OCI-LY1 (cell line): ENCODE measurements around the gene DRC7.

Source experiments
- H2AFZ ChIP-seq: fragments of 200-600 bp; sonication (generic), shearing (Covaris generic); 2 replicates; pipeline ENCODE4 v1.6.0; 2014; ENCODE audit warnings: antibody characterized with exemption, mild to moderate bottlenecking, low read length
- H3F3A ChIP-seq: fragments of 200-600 bp; sonication (generic), shearing (Covaris generic); 2 replicates; pipeline ENCODE4 v1.6.0; 2014; ENCODE audit warnings: mild to moderate bottlenecking, antibody characterized with exemption, low read length, moderate library complexity; ENCODE audit not compliant: insufficient read depth
- H3K27ac ChIP-seq: fragments of 200-600 bp; sonication (generic); 2 replicates; pipeline ENCODE4 v1.5.1; 2014; ENCODE audit warnings: low read length, mixed run types, mild to moderate bottlenecking, low read depth; ENCODE audit not compliant: poor library complexity, severe bottlenecking
- H3K27me3 ChIP-seq: fragments of 200-600 bp; sonication (generic); 2 replicates; pipeline ENCODE4 v1.6.0; 2014; ENCODE audit warnings: antibody characterized with exemption, mild to moderate bottlenecking, low read length, moderate library complexity; ENCODE audit not compliant: insufficient read depth
- H3K36me3 ChIP-seq: fragments of 200-600 bp; sonication (generic); 2 replicates; pipeline ENCODE4 v1.6.1; 2014; ENCODE audit warnings: mild to moderate bottlenecking, antibody characterized with exemption, low read length, moderate library complexity, mixed read lengths; ENCODE audit not compliant: insufficient read depth
- H3K4me1 ChIP-seq: fragments of 200-600 bp; sonication (generic); 2 replicates; pipeline ENCODE4 v1.5.1; 2014; ENCODE audit warnings: mild to moderate bottlenecking, low read length, moderate library complexity; ENCODE audit not compliant: insufficient read depth, severe bottlenecking
- H3K4me2 ChIP-seq: fragments of 200-600 bp; sonication (generic), shearing (Covaris generic); 2 replicates; pipeline ENCODE4 v1.6.1; 2014; ENCODE audit warnings: low read length
- H3K4me3 ChIP-seq: fragments of 200-600 bp; sonication (generic); 2 replicates; pipeline ENCODE4 v1.5.1; 2014; ENCODE audit warnings: low read length, low read depth, mild to moderate bottlenecking, mixed read lengths; ENCODE audit not compliant: poor library complexity, severe bottlenecking
- H3K79me2 ChIP-seq: fragments of 200-600 bp; shearing (Covaris generic); 2 replicates; pipeline ENCODE4 v1.6.1; 2016; ENCODE audit warnings: mixed run types, low read length, mixed read lengths; ENCODE audit not compliant: insufficient read depth
- H3K9ac ChIP-seq: fragments of 200-600 bp; sonication (generic), shearing (Covaris generic); 2 replicates; pipeline ENCODE4 v1.6.1; 2014; ENCODE audit warnings: mild to moderate bottlenecking, low read length, mixed read lengths
- H3K9me2 ChIP-seq: fragments of 200-600 bp; sonication (generic), shearing (Covaris generic); 2 replicates; pipeline ENCODE4 v1.6.1; 2014; ENCODE audit warnings: low read depth, mild to moderate bottlenecking, low read length, mixed read lengths
- H3K9me3 ChIP-seq: fragments of 200-600 bp; shearing (Covaris generic); 2 replicates; pipeline ENCODE4 v1.6.1; 2014; ENCODE audit warnings: low read length, mixed read lengths
- H4K20me1 ChIP-seq: fragments of 200-600 bp; sonication (generic), shearing (Covaris generic); 2 replicates; pipeline ENCODE4 v1.6.0; 2016; ENCODE audit warnings: mild to moderate bottlenecking, low read length; ENCODE audit not compliant: insufficient read depth
- CTCF ChIP-seq: fragments of 200-600 bp; sonication (generic), shearing (Covaris generic); IDR thresholded peaks from 2 replicates; pipeline ENCODE4 v1.5.1; 2017; ENCODE audit warnings: mild to moderate bottlenecking, antibody characterized with exemption, low read length, moderate library complexity, mixed read lengths
- EZH2 ChIP-seq: fragments of 200-600 bp; sonication (generic), shearing (Covaris generic); IDR thresholded peaks from 2 replicates; pipeline ENCODE4 v1.8.0; 2017; ENCODE audit warnings: borderline replicate concordance, mixed run types, mild to moderate bottlenecking, antibody characterized with exemption, low read length, moderate library complexity, mixed read lengths

Gene DRC7

DNA sequence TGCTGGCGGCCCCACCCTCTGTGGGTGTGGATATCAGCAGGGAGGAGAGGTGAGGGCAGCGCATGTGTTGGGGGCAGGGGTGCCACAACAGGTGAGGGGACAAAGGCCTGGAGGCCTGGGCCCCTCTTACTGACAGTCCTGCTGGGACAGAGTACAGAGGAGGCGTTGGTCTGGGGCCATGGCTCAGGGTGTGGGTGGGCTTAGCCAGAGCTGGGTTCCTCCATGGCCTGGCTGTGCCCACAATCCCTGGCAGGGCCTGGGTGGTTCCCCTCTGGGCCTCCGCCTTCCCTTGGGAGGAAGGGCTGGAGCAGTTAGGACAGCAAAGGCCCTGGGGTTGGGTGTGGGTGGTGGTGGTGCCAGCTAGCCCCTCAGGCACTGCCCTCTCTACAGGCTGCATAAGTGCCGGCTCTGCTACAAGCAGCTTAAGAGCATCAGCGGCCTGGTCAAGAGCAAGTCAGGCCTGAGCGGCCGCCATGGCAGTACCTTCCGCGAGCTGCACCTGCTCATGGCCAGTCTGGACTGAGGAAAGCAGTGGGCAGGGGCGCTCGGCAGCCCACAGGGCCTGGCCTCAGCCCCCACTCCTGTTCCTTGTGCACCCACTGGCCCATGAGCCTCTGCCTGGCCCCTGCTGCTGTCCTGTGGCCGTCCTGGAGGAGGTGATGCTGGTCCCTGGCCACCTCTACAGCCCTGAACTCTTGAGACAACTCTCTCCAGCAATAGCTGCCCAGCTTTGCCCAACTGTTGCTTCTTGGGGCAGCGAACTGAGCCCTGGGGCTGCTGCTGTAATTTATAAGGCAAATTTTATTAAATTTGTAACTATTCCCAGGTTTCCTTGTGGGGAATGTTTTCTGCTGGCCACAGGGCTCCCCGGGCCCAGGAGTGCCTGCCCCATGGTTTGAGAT, 62.1 kb downstream of the DRC7 start:
- TF ChIP-seq CTCF (no peak), EZH2 (no peak)
- no peaks in the 10 kb centered on the region for H3F3A ChIP-seq
- no peaks in the 10 kb centered on the region for H3K4me1 ChIP-seq
- no peak overlapping the region for H3K9ac ChIP-seq
- no peaks in the 10 kb centered on the region for H3K27me3 ChIP-seq
- H3K9me2 ChIP-seq, result no peaks in the 10 kb centered on the region
- H3K9me3 ChIP-seq, result no peaks in the 10 kb centered on the region
- H3K4me2 ChIP-seq, result no peak overlapping the region
- no peaks in the 10 kb centered on the region for H3K79me2 ChIP-seq
- H3K36me3 ChIP-seq, result peaks cover 8% of the 10 kb centered on the region
- H3K27ac ChIP-seq, result no peak overlapping the region
- H2AFZ ChIP-seq, result no peak overlapping the region
- no peak overlapping the region for H3K4me3 ChIP-seq
- no peaks in the 10 kb centered on the region for H4K20me1 ChIP-seq

DNA sequence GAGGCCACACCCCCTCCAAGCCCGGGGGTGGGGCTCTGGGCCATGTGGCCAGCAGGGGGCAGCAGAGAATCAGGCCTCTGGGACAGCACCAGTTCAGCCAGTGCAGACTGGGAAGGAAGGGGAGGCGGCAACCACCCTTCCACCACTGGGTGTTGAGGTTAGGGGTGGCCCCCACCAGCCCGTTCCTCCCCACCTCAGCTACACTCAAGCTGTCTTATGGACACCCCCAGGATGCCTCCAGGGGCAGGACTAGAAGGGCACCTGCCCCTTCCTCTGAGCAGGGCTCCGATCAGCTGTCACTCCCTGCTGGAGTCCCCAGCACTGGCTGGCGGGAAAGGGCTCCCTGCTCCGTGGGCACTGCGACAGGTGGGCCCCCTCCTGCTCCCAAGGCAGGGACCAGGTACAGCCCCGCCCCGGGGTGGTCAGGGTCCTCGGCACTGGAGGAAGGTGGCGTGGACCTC, 62.8 kb downstream of the DRC7 start:
- Histone ChIP-seq H3K4me2 (no peak overlapping the region), H4K20me1 (no peaks in the 10 kb centered on the region), H3K79me2 (no peaks in the 10 kb centered on the region), H3K27ac (no peak overlapping the region), H3K9me2 (no peaks in the 10 kb centered on the region), H3K9ac (no peak overlapping the region), H3K27me3 (no peaks in the 10 kb centered on the region), H3K4me1 (no peaks in the 10 kb centered on the region), H3K4me3 (no peak overlapping the region), H3K9me3 (no peaks in the 10 kb centered on the region), H3F3A (no peaks in the 10 kb centered on the region), H3K36me3 (peaks cover 8% of the 10 kb centered on the region), H2AFZ (no peak overlapping the region)
- TF ChIP-seq CTCF (peak; percentile 88), EZH2 (no peak)

DNA sequence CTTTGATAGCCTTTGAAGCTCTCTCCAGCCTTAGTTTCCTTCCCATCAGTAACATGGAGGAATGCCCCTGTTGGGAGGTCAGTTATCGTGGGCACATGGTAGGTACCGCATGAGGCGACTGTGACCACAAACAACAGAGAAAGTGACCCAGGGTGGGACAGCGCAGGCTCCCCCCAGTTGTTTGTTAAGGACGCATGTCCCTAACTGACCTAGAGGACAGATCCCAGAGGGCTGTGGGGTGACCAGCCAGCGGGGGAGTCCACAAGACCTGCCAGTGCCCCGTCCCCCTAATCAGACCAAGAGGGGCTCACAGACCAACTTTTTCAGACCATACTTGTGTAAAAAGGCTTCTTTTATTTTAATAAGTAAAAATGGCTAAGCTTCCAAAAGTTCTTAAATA, 63.3 kb downstream of the DRC7 start:
- no peaks in the 10 kb centered on the region for H4K20me1 ChIP-seq
- H3F3A ChIP-seq, result no peaks in the 10 kb centered on the region
- H3K27me3 ChIP-seq, result no peaks in the 10 kb centered on the region
- no peaks in the 10 kb centered on the region for H3K9me2 ChIP-seq
- H3K9me3 ChIP-seq, result no peaks in the 10 kb centered on the region
- no peak overlapping the region for H3K4me3 ChIP-seq
- no peak overlapping the region for H3K9ac ChIP-seq
- H3K36me3 ChIP-seq, result peaks cover 8% of the 10 kb centered on the region
- TF ChIP-seq CTCF, result no peak
- no peak for TF ChIP-seq EZH2
- H2AFZ ChIP-seq, result no peak overlapping the region
- H3K4me1 ChIP-seq, result no peaks in the 10 kb centered on the region
- H3K27ac ChIP-seq, result no peak overlapping the region
- no peak overlapping the region for H3K4me2 ChIP-seq
- no peaks in the 10 kb centered on the region for H3K79me2 ChIP-seq
